ENCODE data around the gene PISD. TPM values are rescaled to one million over a fixed set of nuclear protein-coding genes. Genes with fewer than 3 reads are reported as not detected.

Gene PISD
- total and polyA plus RNA-seq, 2 donors (not counting 1 experiment from before 2014, with no cell fraction given), result 21.1 to 25.6 TPM

DNA sequence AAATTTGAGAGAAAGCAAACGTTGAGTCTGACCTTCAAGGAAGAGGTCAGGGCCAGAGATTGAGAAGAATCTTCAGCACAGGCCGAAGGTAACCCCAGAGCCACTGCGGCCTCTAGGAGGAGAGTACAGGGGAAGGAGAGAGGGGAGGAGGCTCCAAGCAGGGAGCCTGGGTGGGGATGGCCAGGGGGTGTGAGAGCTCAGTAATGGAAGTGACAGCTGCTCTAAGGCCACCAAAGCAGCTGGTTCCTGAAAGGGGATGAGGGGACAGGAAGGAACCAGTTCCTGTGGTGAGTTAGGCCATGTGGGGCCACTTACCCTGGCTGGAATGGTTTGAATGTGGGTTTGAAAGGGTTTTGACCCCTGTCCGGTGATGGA lies 46.1 kb downstream of the PISD start:
- H3K36me3 ChIP-seq (ENCODE audit: control insufficient read depth, insufficient read depth, low read length), result peaks cover 17% of the 10 kb centered on the region
- no peaks in the 10 kb centered on the region for H3K4me1 ChIP-seq (ENCODE audit: control insufficient read depth, extremely low read depth, insufficient read depth, low read length)
- H3K9ac ChIP-seq (ENCODE audit: insufficient read depth, low read length), result no peak overlapping the region
- H3K79me2 ChIP-seq (ENCODE audit: control insufficient read depth, insufficient read depth, low read length), result no peaks in the 10 kb centered on the region
- H3K4me3 ChIP-seq (replicated peaks in 1 of 4; ENCODE audit: control extremely low read depth in 1 of 4, insufficient read depth in 1 of 4, low read depth in 3 of 4, low read length in 4 of 4), result no peak overlapping the region
- no peak overlapping the region for H3K4me2 ChIP-seq (ENCODE audit: extremely low read depth, insufficient read depth, low read length)
- H4K20me1 ChIP-seq (ENCODE audit: control insufficient read depth, extremely low read depth, insufficient read depth, low read length), result no peaks in the 10 kb centered on the region
- no peak overlapping the region for H2AFZ ChIP-seq (ENCODE audit: low read length)
- no peak overlapping the region for H3K27ac ChIP-seq (ENCODE audit: insufficient read depth, low read length)
- H3K9me3 ChIP-seq (ENCODE audit: control insufficient read depth, insufficient read depth, low read depth, low read length), result no peaks in the 10 kb centered on the region
- H3K27me3 ChIP-seq (ENCODE audit: control insufficient read depth, insufficient read depth, low read length), result no peaks in the 10 kb centered on the region
- no peak for DNase-seq (ENCODE audit: low read depth in 2 of 2)
- TF ChIP-seq EZH2 (IDR thresholded peaks at IDR 0.05; ENCODE audit: low read length, missing control alignments), result no peak
- TF ChIP-seq, protein P1, sequence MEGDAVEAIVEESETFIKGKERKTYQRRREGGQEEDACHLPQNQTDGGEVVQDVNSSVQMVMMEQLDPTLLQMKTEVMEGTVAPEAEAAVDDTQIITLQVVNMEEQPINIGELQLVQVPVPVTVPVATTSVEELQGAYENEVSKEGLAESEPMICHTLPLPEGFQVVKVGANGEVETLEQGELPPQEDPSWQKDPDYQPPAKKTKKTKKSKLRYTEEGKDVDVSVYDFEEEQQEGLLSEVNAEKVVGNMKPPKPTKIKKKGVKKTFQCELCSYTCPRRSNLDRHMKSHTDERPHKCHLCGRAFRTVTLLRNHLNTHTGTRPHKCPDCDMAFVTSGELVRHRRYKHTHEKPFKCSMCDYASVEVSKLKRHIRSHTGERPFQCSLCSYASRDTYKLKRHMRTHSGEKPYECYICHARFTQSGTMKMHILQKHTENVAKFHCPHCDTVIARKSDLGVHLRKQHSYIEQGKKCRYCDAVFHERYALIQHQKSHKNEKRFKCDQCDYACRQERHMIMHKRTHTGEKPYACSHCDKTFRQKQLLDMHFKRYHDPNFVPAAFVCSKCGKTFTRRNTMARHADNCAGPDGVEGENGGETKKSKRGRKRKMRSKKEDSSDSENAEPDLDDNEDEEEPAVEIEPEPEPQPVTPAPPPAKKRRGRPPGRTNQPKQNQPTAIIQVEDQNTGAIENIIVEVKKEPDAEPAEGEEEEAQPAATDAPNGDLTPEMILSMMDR (conservative IDR thresholded peaks at IDR 0.05 in 1 of 2, IDR thresholded peaks at IDR 0.05 in 1 of 2; ENCODE audit: low read depth in 1 of 2, low read length in 2 of 2), result no peak

DNA sequence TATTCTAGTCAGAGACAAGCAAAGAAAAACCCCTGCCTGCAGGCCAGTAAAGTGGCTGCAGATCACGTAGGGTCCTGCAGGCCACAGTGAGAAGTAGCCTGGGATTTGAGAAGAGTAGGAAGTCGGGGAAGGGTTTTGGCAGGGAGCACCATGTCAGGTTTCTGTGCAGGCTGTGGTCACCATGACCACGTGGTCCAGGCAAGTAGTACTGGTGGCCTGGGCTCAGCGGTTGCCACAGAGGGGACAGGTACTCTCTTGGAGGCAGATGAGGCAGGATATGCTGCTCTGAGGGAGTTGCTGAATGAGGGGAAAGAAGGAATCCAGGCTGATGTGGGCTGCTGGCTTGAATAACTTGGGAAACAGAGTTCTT lies 46.5 kb downstream of the PISD start:
- no peak overlapping the region for H2AFZ ChIP-seq (ENCODE audit: low read length)
- H3K4me3 ChIP-seq (replicated peaks in 1 of 4; ENCODE audit: control extremely low read depth in 1 of 4, insufficient read depth in 1 of 4, low read depth in 3 of 4, low read length in 4 of 4), result no peak overlapping the region
- H3K4me1 ChIP-seq (ENCODE audit: control insufficient read depth, extremely low read depth, insufficient read depth, low read length), result peaks cover under 1% of the 10 kb centered on the region
- H3K79me2 ChIP-seq (ENCODE audit: control insufficient read depth, insufficient read depth, low read length), result no peaks in the 10 kb centered on the region
- no peak for DNase-seq (ENCODE audit: low read depth in 2 of 2)
- no peaks in the 10 kb centered on the region for H4K20me1 ChIP-seq (ENCODE audit: control insufficient read depth, extremely low read depth, insufficient read depth, low read length)
- H3K27ac ChIP-seq (ENCODE audit: insufficient read depth, low read length), result no peak overlapping the region
- no peaks in the 10 kb centered on the region for H3K27me3 ChIP-seq (ENCODE audit: control insufficient read depth, insufficient read depth, low read length)
- H3K9ac ChIP-seq (ENCODE audit: insufficient read depth, low read length), result no peak overlapping the region
- no peak overlapping the region for H3K4me2 ChIP-seq (ENCODE audit: extremely low read depth, insufficient read depth, low read length)
- H3K36me3 ChIP-seq (ENCODE audit: control insufficient read depth, insufficient read depth, low read length), result peaks cover 13% of the 10 kb centered on the region
- H3K9me3 ChIP-seq (ENCODE audit: control insufficient read depth, insufficient read depth, low read depth, low read length), result no peaks in the 10 kb centered on the region
- TF ChIP-seq, protein P1 (conservative IDR thresholded peaks at IDR 0.05 in 1 of 2, IDR thresholded peaks at IDR 0.05 in 1 of 2; ENCODE audit: low read depth in 1 of 2, low read length in 2 of 2), result no peak
- TF ChIP-seq EZH2 (IDR thresholded peaks at IDR 0.05; ENCODE audit: low read length, missing control alignments), result no peak

DNA sequence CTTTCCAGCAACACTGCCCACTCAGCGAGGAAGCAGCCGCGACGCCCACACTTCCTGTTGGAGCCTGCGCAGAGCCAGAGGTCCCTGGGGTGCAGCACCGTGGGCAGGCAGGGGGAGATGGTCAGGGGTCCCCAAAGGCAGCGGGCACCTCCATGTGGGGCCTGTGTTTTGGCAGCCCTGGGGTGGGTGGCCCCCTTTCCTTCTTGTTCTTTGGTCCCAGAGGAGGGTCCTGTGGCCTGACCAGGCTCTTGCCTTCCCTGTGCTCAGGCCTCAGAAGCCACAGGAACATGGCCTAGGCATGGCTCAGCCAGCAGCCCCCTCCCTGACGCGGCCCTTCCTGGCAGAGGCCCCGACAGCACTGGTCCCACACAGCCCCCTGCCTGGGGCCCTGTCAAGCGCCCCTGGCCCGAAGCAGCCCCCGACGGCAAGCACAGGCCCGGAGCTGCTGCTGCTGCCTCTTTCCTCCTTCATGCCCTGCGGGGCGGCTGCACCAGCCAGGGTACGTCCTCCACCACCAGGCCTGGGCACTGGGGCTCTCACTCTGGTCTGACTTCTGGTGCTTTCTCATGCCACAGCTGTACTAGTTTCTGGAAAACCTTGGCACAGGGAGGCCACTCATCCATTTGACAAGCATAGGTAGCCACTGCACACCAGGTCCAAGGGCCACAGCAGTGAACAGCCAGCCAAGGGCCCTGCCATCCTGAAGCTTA lies 47.1 kb downstream of the PISD start:
- DNase-seq (ENCODE audit: low read depth in 2 of 2), result no peak

More for the DNA sequence above, 47.1 kb downstream of the PISD start:
- Histone ChIP-seq H3K27ac (ENCODE audit: insufficient read depth, low read length) (no peak overlapping the region), H3K9me3 (ENCODE audit: control insufficient read depth, insufficient read depth, low read depth, low read length) (no peaks in the 10 kb centered on the region), H3K4me3 (replicated peaks in 1 of 4; ENCODE audit: control extremely low read depth in 1 of 4, insufficient read depth in 1 of 4, low read depth in 3 of 4, low read length in 4 of 4) (no peak overlapping the region), H2AFZ (ENCODE audit: low read length) (no peak overlapping the region), H3K4me1 (ENCODE audit: control insufficient read depth, extremely low read depth, insufficient read depth, low read length) (peaks cover 2% of the 10 kb centered on the region), H3K9ac (ENCODE audit: insufficient read depth, low read length) (no peak overlapping the region), H3K36me3 (ENCODE audit: control insufficient read depth, insufficient read depth, low read length) (peaks cover 12% of the 10 kb centered on the region), H3K79me2 (ENCODE audit: control insufficient read depth, insufficient read depth, low read length) (no peaks in the 10 kb centered on the region), H4K20me1 (ENCODE audit: control insufficient read depth, extremely low read depth, insufficient read depth, low read length) (no peaks in the 10 kb centered on the region), H3K4me2 (ENCODE audit: extremely low read depth, insufficient read depth, low read length) (no peak overlapping the region), H3K27me3 (ENCODE audit: control insufficient read depth, insufficient read depth, low read length) (no peaks in the 10 kb centered on the region)
- TF ChIP-seq, protein P1 (conservative IDR thresholded peaks at IDR 0.05 in 1 of 2, IDR thresholded peaks at IDR 0.05 in 1 of 2; ENCODE audit: low read depth in 1 of 2, low read length in 2 of 2), result no peak
- TF ChIP-seq EZH2 (IDR thresholded peaks at IDR 0.05; ENCODE audit: low read length, missing control alignments), result no peak
